Activated naive CD4-positive, alpha-beta T cell treated with anti-CD3 and anti-CD28 coated beads, Interleukin-2, amount 50 U/mL, for 24 hours (primary cell): ENCODE results near the gene MTM1.

Source experiments
- H3K27ac Mint-ChIP-seq: one replicate; pipeline ENCODE4 v1.8.0; 2021; ENCODE audit warnings: mild to moderate bottlenecking, mixed read lengths
- H3K27me3 Mint-ChIP-seq: one replicate; pipeline ENCODE4 v1.8.0; 2021; ENCODE audit warnings: mixed read lengths
- H3K36me3 Mint-ChIP-seq: one replicate; pipeline ENCODE4 v1.8.0; 2021; ENCODE audit warnings: mixed read lengths
- H3K4me1 Mint-ChIP-seq: one replicate; pipeline ENCODE4 v1.8.0; 2021; ENCODE audit warnings: mixed read lengths
- H3K4me3 Mint-ChIP-seq: one replicate; pipeline ENCODE4 v1.8.0; 2021; ENCODE audit warnings: mild to moderate bottlenecking, mixed read lengths
- H3K9me3 Mint-ChIP-seq: one replicate; pipeline ENCODE4 v1.8.0; 2021; ENCODE audit warnings: mixed read lengths

The MTM1 gene

GRCh38 chrX:150649096-150649870 is 80.9 kb downstream of the MTM1 start:
- H3K4me3 Mint-ChIP-seq, result no peak overlapping the region
- H3K36me3 Mint-ChIP-seq, result peaks cover 11% of the 10 kb centered on the region
- H3K4me1 Mint-ChIP-seq, result peaks cover 14% of the 10 kb centered on the region
- no peaks in the 10 kb centered on the region for H3K27me3 Mint-ChIP-seq
- no peaks in the 10 kb centered on the region for H3K9me3 Mint-ChIP-seq
- peak overlapping the region; percentile 39 for H3K27ac Mint-ChIP-seq

- H3K27me3 Mint-ChIP-seq, result no peaks in the 10 kb centered on the region
- peaks cover 11% of the 10 kb centered on the region for H3K36me3 Mint-ChIP-seq
- H3K4me3 Mint-ChIP-seq, result no peak overlapping the region
- no peaks in the 10 kb centered on the region for H3K9me3 Mint-ChIP-seq
- H3K4me1 Mint-ChIP-seq, result peaks cover 14% of the 10 kb centered on the region
- peak overlapping the region; percentile 47 for H3K27ac Mint-ChIP-seq
Measured at GRCh38 chrX:150651906-150652305, 83.5 kb downstream of the MTM1 start.

- H3K4me3 Mint-ChIP-seq, result no peak overlapping the region
- peaks cover 9% of the 10 kb centered on the region for H3K4me1 Mint-ChIP-seq
- H3K36me3 Mint-ChIP-seq, result peaks cover 9% of the 10 kb centered on the region
- no peaks in the 10 kb centered on the region for H3K27me3 Mint-ChIP-seq
- H3K27ac Mint-ChIP-seq, result no peak overlapping the region
- no peaks in the 10 kb centered on the region for H3K9me3 Mint-ChIP-seq
Measured at GRCh38 chrX:150655788-150656187, 87.4 kb downstream of the MTM1 start.

- no peak overlapping the region for H3K4me3 Mint-ChIP-seq
- no peak overlapping the region for H3K27ac Mint-ChIP-seq
- H3K4me1 Mint-ChIP-seq, result no peaks in the 10 kb centered on the region
- no peaks in the 10 kb centered on the region for H3K9me3 Mint-ChIP-seq
- H3K27me3 Mint-ChIP-seq, result no peaks in the 10 kb centered on the region
- H3K36me3 Mint-ChIP-seq, result peaks cover 16% of the 10 kb centered on the region
Measured at GRCh38 chrX:150663073-150663472, 94.7 kb downstream of the MTM1 start.

- H3K27me3 Mint-ChIP-seq, result no peaks in the 10 kb centered on the region
- no peak overlapping the region for H3K27ac Mint-ChIP-seq
- H3K9me3 Mint-ChIP-seq, result no peaks in the 10 kb centered on the region
- H3K4me3 Mint-ChIP-seq, result no peak overlapping the region
- no peaks in the 10 kb centered on the region for H3K4me1 Mint-ChIP-seq
- peaks cover 16% of the 10 kb centered on the region for H3K36me3 Mint-ChIP-seq
Measured at GRCh38 chrX:150664290-150664689, 95.9 kb downstream of the MTM1 start.

GRCh38 chrX:150676221-150676620 is 107.8 kb downstream of the MTM1 start:
- no peaks in the 10 kb centered on the region for H3K9me3 Mint-ChIP-seq
- no peaks in the 10 kb centered on the region for H3K36me3 Mint-ChIP-seq
- no peaks in the 10 kb centered on the region for H3K4me1 Mint-ChIP-seq
- H3K4me3 Mint-ChIP-seq, result no peak overlapping the region
- H3K27ac Mint-ChIP-seq, result no peak overlapping the region
- H3K27me3 Mint-ChIP-seq, result no peaks in the 10 kb centered on the region

- H3K4me1 Mint-ChIP-seq, result peaks cover 13% of the 10 kb centered on the region
- H3K4me3 Mint-ChIP-seq, result no peak overlapping the region
- no peak overlapping the region for H3K27ac Mint-ChIP-seq
- H3K9me3 Mint-ChIP-seq, result no peaks in the 10 kb centered on the region
- H3K27me3 Mint-ChIP-seq, result no peaks in the 10 kb centered on the region
- no peaks in the 10 kb centered on the region for H3K36me3 Mint-ChIP-seq
Measured at GRCh38 chrX:150680974-150681373, 112.6 kb downstream of the MTM1 start.

GRCh38 chrX:150683112-150683511 is 114.7 kb downstream of the MTM1 start:
- no peaks in the 10 kb centered on the region for H3K9me3 Mint-ChIP-seq
- no peaks in the 10 kb centered on the region for H3K27me3 Mint-ChIP-seq
- H3K36me3 Mint-ChIP-seq, result no peaks in the 10 kb centered on the region
- H3K27ac Mint-ChIP-seq, result no peak overlapping the region
- no peak overlapping the region for H3K4me3 Mint-ChIP-seq
- H3K4me1 Mint-ChIP-seq, result peaks cover 14% of the 10 kb centered on the region

- Mint-ChIP-seq H3K27me3 (no peaks in the 10 kb centered on the region), H3K4me1 (peaks cover 19% of the 10 kb centered on the region), H3K9me3 (no peaks in the 10 kb centered on the region), H3K27ac (no peak overlapping the region), H3K4me3 (no peak overlapping the region), H3K36me3 (no peaks in the 10 kb centered on the region)
Measured at GRCh38 chrX:150683536-150684146, 115.2 kb downstream of the MTM1 start.

GRCh38 chrX:150688911-150689451 is 120.6 kb downstream of the MTM1 start:
- peaks cover 48% of the 10 kb centered on the region for H3K4me1 Mint-ChIP-seq
- H3K27me3 Mint-ChIP-seq, result no peaks in the 10 kb centered on the region
- H3K9me3 Mint-ChIP-seq, result no peaks in the 10 kb centered on the region
- no peak overlapping the region for H3K4me3 Mint-ChIP-seq
- no peak overlapping the region for H3K27ac Mint-ChIP-seq
- no peaks in the 10 kb centered on the region for H3K36me3 Mint-ChIP-seq

- Mint-ChIP-seq H3K9me3 (no peaks in the 10 kb centered on the region), H3K27ac (no peak overlapping the region), H3K4me3 (no peak overlapping the region), H3K36me3 (peaks cover under 1% of the 10 kb centered on the region), H3K4me1 (peaks cover 51% of the 10 kb centered on the region), H3K27me3 (no peaks in the 10 kb centered on the region)
Measured at GRCh38 chrX:150690126-150690525, 121.7 kb downstream of the MTM1 start.

GRCh38 chrX:150692296-150692695 is 123.9 kb downstream of the MTM1 start:
- Mint-ChIP-seq H3K9me3 (no peaks in the 10 kb centered on the region), H3K4me1 (peaks cover 68% of the 10 kb centered on the region), H3K4me3 (peak overlapping the region; percentile 90), H3K27ac (peak overlapping the region; percentile 95), H3K36me3 (peaks cover 4% of the 10 kb centered on the region), H3K27me3 (no peaks in the 10 kb centered on the region)

- Mint-ChIP-seq H3K36me3 (peaks cover 4% of the 10 kb centered on the region), H3K4me1 (peaks cover 74% of the 10 kb centered on the region), H3K27ac (peak within 1 kb of the TSS; percentile 96), H3K27me3 (no peaks in the 10 kb centered on the region), H3K4me3 (peak within 1 kb of the TSS; percentile 93), H3K9me3 (no peaks in the 10 kb centered on the region)
Measured at GRCh38 chrX:150692831-150693724, 124.7 kb downstream of the MTM1 start, which contains the start of gene MTMR1. Gene MTMR1 (plus strand): TSS chrX:150693396. CDS start chrX:150693531, 135 bp downstream.

- Mint-ChIP-seq H3K36me3 (peaks cover 4% of the 10 kb centered on the region), H3K27ac (peak overlapping the region; percentile 96), H3K27me3 (no peaks in the 10 kb centered on the region), H3K9me3 (no peaks in the 10 kb centered on the region), H3K4me3 (peak overlapping the region; percentile 93), H3K4me1 (peaks cover 65% of the 10 kb centered on the region)
Measured at GRCh38 chrX:150693725-150694574, 125.5 kb downstream of the MTM1 start.
